Spleen (tissue), 11 donors: ENCODE data around the gene VMP1. TPM values are rescaled to one million over a fixed set of nuclear protein-coding genes. Genes with fewer than 3 reads are reported as not detected.

Source experiments
- DNase-seq: peaks from one replicate; pipeline ENCODE4 v3.0.0-alpha.2; 2020
- H3K27ac ChIP-seq, 8 donors: fragments of 200-600 bp; sonication (generic) in 7 of 8; 1 replicate in 4 of 8; 2 replicates in 4 of 8; pipeline versions ENCODE4 v1.5.0 to v1.8.0; 2016 to 2021; ENCODE audit warnings: inconsistent platforms in 4 of 8, mild to moderate bottlenecking in 4 of 8, moderate library complexity in 1 of 8
- H3K27me3 ChIP-seq, 7 donors: fragments of 200-600 bp; sonication (generic) in 6 of 7; replicated peaks in 1 of 7; 1 replicate in 4 of 7; 2 replicates in 3 of 7; pipeline versions ENCODE4 v1.5.0 to v1.8.0; 2016 to 2021; ENCODE audit warnings: inconsistent platforms in 3 of 7, mild to moderate bottlenecking in 1 of 7
- H3K36me3 ChIP-seq, 6 donors: fragments of 200-600 bp; sonication (generic) in 5 of 6; 1 replicate in 4 of 6; 2 replicates in 2 of 6; pipeline versions ENCODE4 v1.5.0 to v1.8.0; 2016 to 2021; ENCODE audit warnings: inconsistent platforms in 2 of 6
- H3K4me1 ChIP-seq, 6 donors: fragments of 200-600 bp; sonication (generic) in 5 of 6; 1 replicate in 3 of 6; 2 replicates in 3 of 6; pipeline versions ENCODE4 v1.5.0 to v1.8.0; 2016 to 2021; ENCODE audit warnings: inconsistent platforms in 3 of 6
- H3K4me3 ChIP-seq, 8 donors: fragments of 200-600 bp; sonication (generic) in 7 of 8; 1 replicate in 4 of 8; 2 replicates in 4 of 8; pipeline versions ENCODE4 v1.5.0 to v1.8.0; 2016 to 2021; ENCODE audit warnings: inconsistent platforms in 4 of 8, mild to moderate bottlenecking in 4 of 8, moderate library complexity in 2 of 8
- H3K9me3 ChIP-seq, 8 donors: fragments of 200-600 bp; sonication (generic) in 7 of 8; 1 replicate in 4 of 8; 2 replicates in 4 of 8; pipeline versions ENCODE4 v1.5.0 to v1.8.0; 2016 to 2021; ENCODE audit warnings: inconsistent platforms in 4 of 8
- CTCF ChIP-seq, 11 experiments: fragments of 200-600 bp in 7 of 11; fragments of 450-650 bp in 4 of 11; sonication (generic) in 4 of 11; IDR thresholded peaks in 8 of 11; conservative IDR thresholded peaks in 3 of 11; 1 replicate in 7 of 11; 2 replicates in 4 of 11; pipeline versions ENCODE4 v1.4.0 to v1.8.0; 2016 to 2021; ENCODE audit warnings: antibody characterized with exemption in 11 of 11, inconsistent platforms in 4 of 11, mild to moderate bottlenecking in 1 of 11
- POLR2A ChIP-seq, 3 donors: fragments of 450-650 bp; IDR thresholded peaks; one replicate each; pipeline ENCODE4 v1.5.1; 2017; ENCODE audit warnings: antibody characterized with exemption in 3 of 3, mild to moderate bottlenecking in 1 of 3
- POLR2AphosphoS5 ChIP-seq, 3 donors: sonication (generic); formaldehyde crosslinking; IDR thresholded peaks; one replicate each; pipeline ENCODE4 v1.5.1; 2017; ENCODE audit warnings: antibody characterized with exemption in 3 of 3
- WGBS, 5 donors: extraction: QIAGEN DNeasy Blood & Tissue Kit in 3 of 5; methylation state at CpG; one replicate each; pipeline versions ENCODE4 v1.1.5 to v1.1.7; 2013 to 2018; 5-methylcytosine and 5-hydroxymethylcytosine counted together
- intact Hi-C: fragments of 100-400 bp; cut with DNase I; formaldehyde crosslinking; loops from one replicate; pipeline ENCODE4 v1.15.0; 2023; ENCODE audit warnings: low total_unique reads
- polyA plus RNA-seq, 3 donors: library from polyadenylated mRNA; stranded (reverse); fragments of 200-250 nt; gene quantifications; one replicate each; pipeline ENCODE4 v1.2.1, GENCODE V29; 2013
- total RNA-seq, 7 donors: library from RNA; depleted of rRNA in 3 of 7; stranded (reverse); fragments of >200 nt in 3 of 7; fragmentation: NEBNext Ultra II Directional in 4 of 7; extraction: Animal tissue kit (Norgen Biotek cat#: 25700) in 4 of 7; gene quantifications; one replicate each; pipeline versions ENCODE4 v1.1.0 to v1.2.1, GENCODE V29; 2016 to 2021
- donor health status: healthy with polysubstance abuse.
- donor health status: DM: no; HTN: no; CAD: no; lungs with moderate emphysema.
- donor health status: DM: no; HTN: no; CAD: no.
- donor health status: Bipolar disorder and iron deficiency.
- donor health status: healthy.
- donor health status: DM: no; HTN: no; CAD: no.
- donor health status: DM: yes; HTN: yes; CAD: no.

Gene VMP1
- total and polyA plus RNA-seq, 10 donors = 53.2 to 649 (median 304) TPM

GRCh38 chr17:59711936-59712335 lies 4.5 kb downstream of the VMP1 start:
- intact Hi-C loops = no loop called here
- peaks cover 19 to 88% (median 38%) of the 10 kb centered on the region in 6 donors for H3K4me1 ChIP-seq
- no peaks in the 10 kb centered on the region for H3K27me3 ChIP-seq
- no peak for DNase-seq
- H3K27ac ChIP-seq = peak overlapping the region in 3 of 8 donors; percentile 15 to 52 (median 39)
- no peaks in the 10 kb centered on the region for H3K9me3 ChIP-seq
- peaks cover 0 to 6% (median 0%) of the 10 kb centered on the region in 6 donors for H3K36me3 ChIP-seq
- TF ChIP-seq CTCF (IDR thresholded peaks at IDR 0.05 in 8 of 11, conservative IDR thresholded peaks at IDR 0.05 in 3 of 11) = no peak
- no peak for TF ChIP-seq POLR2AphosphoS5 (IDR thresholded peaks at IDR 0.05)
- no peak for TF ChIP-seq POLR2A (IDR thresholded peaks at IDR 0.05)
- peak overlapping the region in 1 of 8 donors; percentile 19 for H3K4me3 ChIP-seq

DNA sequence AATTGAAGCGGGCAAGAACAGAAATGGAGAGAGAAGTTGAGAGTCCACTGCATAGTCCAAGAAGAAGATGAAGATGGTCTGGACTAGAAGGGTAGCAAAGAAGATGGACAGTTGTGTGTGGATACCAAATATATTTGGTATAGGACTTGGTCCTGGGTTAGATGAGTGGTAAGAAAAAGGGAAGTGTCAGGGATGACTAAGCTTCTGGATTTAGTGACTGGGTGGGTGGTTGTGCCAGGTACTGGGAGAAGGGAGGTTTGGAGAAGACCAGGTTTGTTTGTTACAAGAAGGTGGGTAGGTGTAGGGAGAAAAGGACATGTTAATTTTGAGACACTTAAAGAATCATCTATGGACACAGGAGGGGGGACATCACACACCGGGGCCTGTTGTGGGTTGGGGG lies 5.4 kb downstream of the VMP1 start:
- H3K36me3 ChIP-seq = peaks cover 0 to 15% (median 0%) of the 10 kb centered on the region in 6 donors
- H3K9me3 ChIP-seq = no peaks in the 10 kb centered on the region
- intact Hi-C loops = no loop called here
- H3K4me3 ChIP-seq = peak overlapping the region in 1 of 8 donors; percentile 19
- TF ChIP-seq POLR2AphosphoS5 (IDR thresholded peaks at IDR 0.05) (no peak), POLR2A (IDR thresholded peaks at IDR 0.05) (no peak)
- H3K4me1 ChIP-seq = peaks cover 19 to 91% (median 37%) of the 10 kb centered on the region in 6 donors
- H3K27me3 ChIP-seq = no peaks in the 10 kb centered on the region
- no peak for DNase-seq
- H3K27ac ChIP-seq = peak overlapping the region in 3 of 8 donors; percentile 15 to 52 (median 39)
- WGBS, 5 donors = 88 to 97% (median 93%) methylated on average over 2 of the region's 2 CpGs

DNA sequence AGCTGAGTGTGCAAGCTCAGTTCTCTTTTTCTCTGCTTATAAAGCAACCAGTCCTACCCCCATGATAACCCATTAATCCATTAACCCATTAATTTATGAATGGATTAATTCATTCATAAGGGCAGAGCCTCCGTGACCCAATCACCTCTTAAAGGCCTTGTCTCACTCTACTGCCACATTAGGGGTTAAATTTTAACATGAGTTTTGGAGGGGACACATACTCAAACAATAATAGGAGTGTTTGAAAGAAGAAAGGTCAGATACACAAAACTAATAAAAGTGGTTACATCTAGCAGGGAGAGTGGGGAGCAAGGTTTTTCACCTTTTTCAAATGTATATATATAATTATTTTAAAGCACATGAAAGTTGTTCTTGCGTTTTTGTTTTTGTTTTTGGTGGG lies 6.8 kb downstream of the VMP1 start:
- H3K27me3 ChIP-seq = no peaks in the 10 kb centered on the region
- intact Hi-C loops = no loop called here
- H3K36me3 ChIP-seq = peaks cover 0 to 19% (median 0%) of the 10 kb centered on the region in 6 donors
- no peaks in the 10 kb centered on the region for H3K9me3 ChIP-seq
- peak overlapping the region in 2 of 8 donors; percentile 5 to 20 for H3K27ac ChIP-seq
- WGBS, 5 donors = 95 to 99% (median 95%) methylated on average over 2 of the region's 2 CpGs
- H3K4me1 ChIP-seq = peaks cover 7 to 88% (median 24%) of the 10 kb centered on the region in 6 donors
- no peak overlapping the region for H3K4me3 ChIP-seq
- TF ChIP-seq CTCF (IDR thresholded peaks at IDR 0.05 in 8 of 11, conservative IDR thresholded peaks at IDR 0.05 in 3 of 11) (no peak), POLR2AphosphoS5 (IDR thresholded peaks at IDR 0.05) (no peak), POLR2A (IDR thresholded peaks at IDR 0.05) (no peak)
- DNase-seq = no peak

DNA sequence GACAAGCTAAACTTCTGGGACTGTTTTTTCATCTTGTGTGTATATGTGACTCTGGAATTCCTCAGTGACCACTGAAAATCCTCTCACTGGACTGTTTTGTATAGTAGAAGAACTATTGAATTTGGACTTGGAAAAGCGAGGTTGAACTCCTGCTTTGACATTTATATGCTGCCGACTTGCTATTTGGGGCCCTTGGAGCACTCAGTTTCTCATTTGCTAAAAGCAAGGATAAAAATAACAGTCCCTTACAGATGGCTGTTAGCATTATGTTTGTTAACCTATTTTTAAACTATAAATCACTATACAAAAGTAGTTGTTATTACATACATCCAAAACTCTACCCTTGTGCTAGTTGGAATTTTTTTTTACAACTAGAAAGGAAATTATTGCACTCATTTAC lies 9.0 kb downstream of the VMP1 start:
- Histone ChIP-seq H3K4me1 (peaks cover 0 to 86% (median 15%) of the 10 kb centered on the region in 6 donors), H3K27ac (no peak overlapping the region), H3K9me3 (no peaks in the 10 kb centered on the region), H3K36me3 (peaks cover 0 to 19% (median 0%) of the 10 kb centered on the region in 6 donors), H3K27me3 (no peaks in the 10 kb centered on the region), H3K4me3 (no peak overlapping the region)
- intact Hi-C loops = no loop called here
- DNase-seq = no peak
- WGBS, 5 donors = 92 to 98% (median 95%) methylated on average over 2 of the region's 2 CpGs
- TF ChIP-seq POLR2A (IDR thresholded peaks at IDR 0.05) (no peak), CTCF (IDR thresholded peaks at IDR 0.05 in 8 of 11, conservative IDR thresholded peaks at IDR 0.05 in 3 of 11) (no peak), POLR2AphosphoS5 (IDR thresholded peaks at IDR 0.05) (no peak)

GRCh38 chr17:59719526-59719925 lies 12.1 kb downstream of the VMP1 start:
- no peak for DNase-seq
- Histone ChIP-seq H3K27ac (no peak overlapping the region), H3K36me3 (peaks cover 0 to 19% (median 0%) of the 10 kb centered on the region in 6 donors), H3K4me3 (no peak overlapping the region), H3K9me3 (no peaks in the 10 kb centered on the region), H3K27me3 (no peaks in the 10 kb centered on the region), H3K4me1 (peaks cover 0 to 87% (median 23%) of the 10 kb centered on the region in 6 donors)
- no peak for TF ChIP-seq POLR2A (IDR thresholded peaks at IDR 0.05)
- intact Hi-C loops = no loop called here
